ENCODE measurements around the gene TCERG1L.

The TCERG1L gene

DNA sequence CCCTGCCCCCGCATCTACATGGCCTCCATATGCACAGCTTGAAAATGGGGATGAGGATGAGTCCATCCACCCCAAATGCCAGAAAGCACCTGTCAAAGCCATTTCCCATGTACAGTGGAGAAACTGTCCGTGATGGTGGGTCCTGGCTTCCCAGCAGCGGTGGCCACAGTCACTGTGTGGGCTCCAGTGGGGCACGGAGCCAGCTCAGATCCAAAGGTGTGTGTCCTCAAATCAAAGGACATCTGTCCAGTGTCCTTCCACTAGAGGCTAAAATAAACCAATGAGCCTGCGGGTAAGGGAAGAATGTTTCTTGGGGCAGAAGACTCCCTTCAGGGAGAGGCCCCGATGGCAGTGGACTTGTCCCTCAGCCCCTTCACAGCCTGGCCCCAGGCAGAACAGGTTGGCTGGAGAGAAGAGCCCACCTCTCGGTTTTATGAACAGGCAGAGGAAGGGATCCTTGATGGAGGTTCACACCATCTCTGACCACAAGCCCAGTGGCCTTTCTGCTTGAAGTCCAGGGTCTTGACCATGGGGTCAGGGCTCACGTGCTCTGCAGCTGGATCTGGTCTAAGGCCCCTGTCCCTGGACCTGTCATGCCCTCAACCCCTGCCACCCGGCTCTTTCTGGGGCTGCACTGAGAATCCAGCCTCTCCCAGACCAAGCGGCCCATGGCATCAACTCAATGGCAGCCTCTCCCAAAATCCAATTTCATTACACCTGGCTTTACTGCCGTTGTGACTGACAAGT, 106.9 kb downstream of the TCERG1L start:
- no peak for DNase-seq

GRCh38 chr10:131203456-131204357, 107.8 kb downstream of the TCERG1L start:
- no peak for DNase-seq

GRCh38 chr10:131202990-131203389, 108.5 kb downstream of the TCERG1L start:
- DNase-seq: no peak

DNA sequence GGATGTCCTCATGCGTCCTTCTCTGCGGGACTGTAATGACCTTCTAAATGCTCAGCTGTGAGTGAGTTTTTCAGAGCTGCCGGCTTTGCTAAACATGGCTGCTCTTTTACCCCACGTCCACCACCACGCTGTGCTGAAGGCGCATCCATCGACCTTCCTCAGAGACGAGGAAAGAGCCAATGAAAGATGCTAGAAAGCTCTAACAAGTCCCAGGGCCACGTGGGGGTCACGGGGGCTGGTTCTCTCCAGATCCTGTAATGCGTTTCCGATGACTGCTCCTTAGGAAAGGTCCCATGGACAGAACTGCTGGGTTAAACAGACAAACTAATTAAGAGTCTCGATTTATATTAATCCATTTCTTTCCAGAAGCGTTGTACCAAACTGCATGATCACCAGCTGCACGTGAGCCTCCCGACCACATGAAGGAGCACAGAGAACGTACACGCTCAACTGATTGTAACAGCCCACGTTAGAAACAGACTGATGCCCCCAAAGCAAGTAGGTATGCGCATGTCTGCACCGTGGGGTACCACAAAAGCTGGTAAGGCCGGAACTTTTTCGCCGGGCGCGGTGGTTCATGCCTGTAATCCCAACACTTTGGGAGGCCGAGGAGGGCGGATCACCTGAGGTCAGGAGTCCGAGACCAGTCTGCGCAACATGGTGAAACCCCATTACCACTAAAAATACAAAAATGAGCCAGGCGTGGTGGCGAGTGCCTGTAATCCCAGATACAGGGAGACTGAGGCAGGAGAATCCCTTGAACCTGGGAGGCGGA, 109.6 kb downstream of the TCERG1L start:
- DNase-seq: no peak

DNA sequence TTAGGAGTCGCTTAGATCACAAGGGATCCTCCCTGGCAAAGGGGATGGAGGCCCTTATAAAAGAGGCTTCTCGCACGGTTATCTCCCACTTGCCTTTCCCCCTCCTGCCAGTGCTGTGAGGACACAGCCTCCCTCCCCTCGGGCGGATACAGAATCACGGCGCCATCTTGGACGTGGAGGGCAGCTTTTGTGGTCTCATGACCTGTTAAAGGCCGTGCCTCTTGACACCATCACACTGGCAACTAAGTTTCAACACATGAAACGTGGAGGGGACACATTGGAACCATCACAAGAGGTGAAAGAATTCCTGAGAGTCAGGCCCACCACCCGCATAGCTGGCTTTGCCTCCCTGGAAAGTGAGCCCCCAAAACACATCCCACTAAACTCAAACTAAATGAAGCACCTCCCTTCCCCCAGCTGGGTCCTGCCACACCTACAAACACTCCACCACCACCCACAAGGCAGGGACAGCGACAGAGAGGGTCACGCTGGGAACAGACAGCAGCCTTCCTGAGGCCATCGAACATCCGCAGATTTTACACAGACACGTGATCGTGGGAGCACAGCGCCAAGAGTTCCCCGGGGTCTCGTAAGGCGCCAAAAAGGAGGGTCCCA, 110.6 kb downstream of the TCERG1L start:
- no peak for DNase-seq

GRCh38 chr10:131199646-131200045, 111.9 kb downstream of the TCERG1L start:
- no peak for DNase-seq

- no peak for DNase-seq
Measured at GRCh38 chr10:131198843-131199242, 112.7 kb downstream of the TCERG1L start.

DNA sequence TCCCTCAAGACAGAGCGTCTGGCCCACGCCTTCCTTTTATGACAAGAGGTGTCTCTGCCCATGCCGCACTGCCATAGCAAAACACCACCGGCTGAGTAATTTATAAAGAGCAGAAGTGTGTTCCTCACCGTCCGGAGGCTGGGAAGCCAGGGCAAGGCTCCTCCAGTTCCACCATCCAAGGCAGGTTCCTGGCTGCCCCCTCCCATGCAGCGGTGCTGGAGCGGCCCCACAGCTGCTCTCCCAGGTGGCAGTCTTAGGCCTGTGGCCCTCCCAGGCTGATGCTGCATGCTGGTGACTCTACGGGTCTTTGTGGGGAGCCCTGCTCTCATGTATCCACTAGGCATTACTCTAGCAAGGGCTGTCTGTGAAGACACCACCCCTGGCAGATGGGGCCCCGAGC, 113.1 kb downstream of the TCERG1L start:
- DNase-seq: no peak

GRCh38 chr10:131196176-131196885, 115.2 kb downstream of the TCERG1L start:
- no peak for DNase-seq

DNA sequence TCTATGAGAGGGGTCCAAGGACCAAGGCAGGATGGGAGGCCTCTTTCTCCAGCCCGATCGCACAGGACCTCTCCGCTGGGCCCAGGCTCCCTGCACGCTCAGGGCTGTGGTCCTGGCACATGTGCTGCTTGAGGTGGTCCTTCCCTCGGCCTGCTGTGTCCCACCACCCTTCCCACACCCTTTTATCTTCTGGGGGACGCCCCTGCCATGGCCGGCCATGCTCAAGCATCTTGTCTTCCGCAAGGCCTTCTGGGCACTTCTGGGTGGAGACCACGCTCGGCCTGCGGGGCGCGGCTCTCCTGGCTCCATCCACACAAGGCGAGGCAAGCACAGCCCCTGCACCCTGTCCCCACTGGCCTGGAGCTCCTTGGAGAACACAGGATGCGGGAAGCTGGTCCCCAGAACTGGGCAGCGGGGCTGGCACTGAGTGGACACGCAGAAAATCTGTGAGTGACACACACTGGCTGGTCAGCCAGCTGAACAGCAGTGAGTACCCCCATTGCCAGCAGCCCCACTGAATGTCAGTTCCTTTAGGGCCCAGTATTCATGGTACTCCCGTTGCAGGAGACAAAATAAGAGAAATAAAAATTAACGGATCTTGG, 115.9 kb downstream of the TCERG1L start:
- no peak for DNase-seq

GRCh38 chr10:131195116-131195515, 116.4 kb downstream of the TCERG1L start:
- DNase-seq: no peak

DNA sequence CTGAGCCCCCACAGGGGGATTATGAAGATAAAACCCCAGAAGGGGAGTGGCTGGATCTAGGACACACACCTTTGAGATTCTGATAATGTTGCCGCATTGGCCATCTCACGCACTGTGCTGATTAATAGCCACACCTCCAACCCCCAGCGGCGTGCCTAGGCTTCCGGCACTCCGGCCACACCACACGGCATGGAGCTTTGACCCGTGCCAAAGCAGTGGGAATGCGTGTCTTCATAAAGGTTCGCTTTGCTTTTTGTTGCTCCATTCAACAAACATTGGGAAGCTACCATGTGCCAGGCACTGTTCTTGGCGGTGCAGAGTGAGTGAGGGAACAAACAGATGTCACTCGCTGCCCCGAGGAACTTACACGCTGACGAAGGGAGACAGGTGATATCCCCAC, 117.6 kb downstream of the TCERG1L start:
- DNase-seq: no peak

- DNase-seq: no peak
Measured at GRCh38 chr10:131188494-131188893, 123.0 kb downstream of the TCERG1L start.

- no peak for DNase-seq
Measured at GRCh38 chr10:131187926-131188325, 123.6 kb downstream of the TCERG1L start.

DNA sequence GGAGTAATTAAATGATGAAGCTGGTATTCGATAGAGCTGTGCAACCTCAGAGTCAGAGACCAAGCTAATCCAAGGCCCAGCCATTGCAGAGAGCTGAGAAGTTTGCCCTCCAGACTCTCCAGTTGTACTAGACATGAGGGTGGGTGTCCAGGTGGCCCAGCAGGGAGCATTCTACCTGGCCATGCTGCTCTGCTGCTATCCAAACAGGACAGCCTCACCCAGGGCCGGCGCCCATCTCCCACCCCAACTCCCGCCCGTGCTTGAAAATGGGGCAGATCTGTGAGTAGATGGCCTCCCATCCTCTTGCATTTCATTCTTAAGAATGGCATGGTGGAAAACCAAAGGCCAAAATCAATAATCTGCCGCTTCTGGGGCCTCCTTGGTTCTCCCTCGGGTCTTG, 124.2 kb downstream of the TCERG1L start:
- no peak for DNase-seq

DNA sequence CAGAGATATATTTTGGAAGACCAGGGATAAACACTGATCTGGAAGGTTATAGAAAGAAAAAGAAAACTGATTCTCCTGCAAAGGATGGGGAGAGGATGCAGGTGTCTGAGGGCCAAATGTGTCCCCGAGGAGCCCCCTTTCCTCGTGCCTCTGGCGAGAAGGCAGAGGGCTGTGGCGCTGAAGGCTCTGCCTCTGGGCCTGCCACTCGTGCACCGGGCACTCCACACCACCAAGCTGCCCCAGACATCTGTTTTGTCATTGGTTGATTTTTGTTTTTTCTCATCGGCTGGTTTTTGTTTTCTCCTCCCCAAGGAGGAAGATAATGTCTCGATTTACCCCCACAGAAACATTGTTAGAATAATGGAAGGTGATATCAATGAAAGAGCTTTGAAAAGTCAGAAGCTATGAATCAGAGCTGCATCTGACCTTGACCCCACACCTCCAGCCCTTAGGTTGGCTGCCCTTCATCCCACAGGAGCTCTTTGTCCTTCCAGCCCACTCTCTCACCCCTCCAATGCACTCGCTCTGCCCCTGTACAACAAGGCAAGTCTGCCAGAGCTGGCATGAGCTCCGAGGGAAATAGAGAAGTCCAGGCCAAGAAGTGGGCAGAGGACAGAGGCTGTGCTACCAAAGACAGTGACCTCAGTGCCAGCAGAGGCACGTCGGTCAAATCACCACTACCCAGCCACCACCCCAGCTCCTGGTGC, 124.8 kb downstream of the TCERG1L start:
- DNase-seq: no peak

DNA sequence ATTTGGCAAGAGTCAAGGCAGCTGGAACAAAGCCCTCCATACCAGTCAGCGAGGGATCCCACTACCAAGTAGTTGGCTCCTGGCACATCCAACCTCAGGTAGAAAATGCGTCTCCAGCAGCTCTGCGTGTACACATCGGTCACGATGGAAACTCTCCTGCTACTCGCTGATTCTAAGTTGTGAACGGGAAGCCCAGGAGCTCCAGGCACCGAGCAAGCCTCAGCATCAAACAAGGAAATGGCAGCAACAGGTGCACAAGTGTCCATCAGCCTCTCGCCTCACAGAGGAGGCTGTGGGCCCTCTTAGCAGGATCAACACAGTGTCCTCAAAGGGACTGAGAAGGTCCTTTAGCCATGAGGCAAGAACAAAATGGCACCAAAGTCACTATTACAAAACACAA, 127.0 kb downstream of the TCERG1L start:
- DNase-seq: no peak

GRCh38 chr10:131183546-131184045, 127.9 kb downstream of the TCERG1L start:
- no peak for DNase-seq

GRCh38 chr10:131181456-131181855, 130.1 kb downstream of the TCERG1L start:
- no peak for DNase-seq

- no peak for DNase-seq
Measured at GRCh38 chr10:131180740-131181415, 130.6 kb downstream of the TCERG1L start.
